T-helper 1 cell treated with Interleukin-12 subunit alpha and Interleukin-12 subunit beta and Interleukin-4 antibody, amounts not matched to agents 30 ng/mL and 1 ng/mL, for 36 hours (primary cell): ENCODE measurements around the gene LIMS1. TPM values are rescaled to one million over a fixed set of nuclear protein-coding genes. Genes with fewer than 3 reads are reported as not detected.
"Not testable (repeated sequence)": the region's sequence is repeated elsewhere in the genome, so short reads cannot be mapped to it uniquely, and the experiment has no call there.

Experiments
- intact Hi-C: fragments of 100-400 bp; cut with micrococcal nuclease; formaldehyde crosslinking; loops from one replicate; pipeline ENCODE4 v1.15.1; 2024
- total RNA-seq: library from RNA; stranded (reverse); gene quantifications from 2 replicates; pipeline ENCODE4 v1.2.3, GENCODE V29; 2022

The LIMS1 gene
- total RNA-seq, 1 donor from 2014 or later, result 82.2 TPM

GRCh38 chr2:108629417-108629816, 95.1 kb downstream of the LIMS1 start:
- intact Hi-C loops, result loop anchor here (1.0 to 10.0 kb wide), 3 partner anchors 8 to 515 kb away; no protein-coding TSS in a partner anchor

GRCh38 chr2:108630567-108631405, 96.5 kb downstream of the LIMS1 start:
- intact Hi-C loops, result no loop called here

GRCh38 chr2:108632332-108633160, 98.3 kb downstream of the LIMS1 start:
- intact Hi-C loops, result no loop called here

GRCh38 chr2:108633409-108633808, 99.1 kb downstream of the LIMS1 start:
- intact Hi-C loops, result no loop called here

- intact Hi-C loops, result no loop called here
These were observed 99.7 kb downstream of the LIMS1 start for GRCh38 chr2:108634011-108634410.

- intact Hi-C loops, result loop anchor here (5.0 kb wide), 1 partner anchor 102 kb away; the partner anchor contains the start of gene LIMS1
These were observed 100.4 kb downstream of the LIMS1 start for GRCh38 chr2:108634576-108635160.

- intact Hi-C loops, result loop anchor here (1.0 to 5.0 kb wide), 6 partner anchors 14 to 238 kb away; partner anchors contain the start of gene LIMS1
These were observed 101.5 kb downstream of the LIMS1 start for GRCh38 chr2:108635630-108636354.

- intact Hi-C loops, result loop anchor here (5.0 kb wide), 1 partner anchor 105 kb away; the partner anchor contains the start of gene LIMS1
These were observed 103.0 kb downstream of the LIMS1 start for GRCh38 chr2:108637304-108637669.

- intact Hi-C loops, result no loop called here
These were observed 106.5 kb downstream of the LIMS1 start for GRCh38 chr2:108640731-108641130.

- intact Hi-C loops, result no loop called here
These were observed 107.5 kb downstream of the LIMS1 start for GRCh38 chr2:108641756-108642155.

GRCh38 chr2:108643261-108643849, 109.1 kb downstream of the LIMS1 start:
- intact Hi-C loops, result no loop called here

GRCh38 chr2:108643862-108644261, 109.6 kb downstream of the LIMS1 start:
- intact Hi-C loops, result not testable (repeated sequence)

- intact Hi-C loops, result not testable (repeated sequence)
These were observed 110.2 kb downstream of the LIMS1 start for GRCh38 chr2:108644446-108644845.

GRCh38 chr2:108648796-108649195, 114.5 kb downstream of the LIMS1 start:
- intact Hi-C loops, result not testable (repeated sequence)

GRCh38 chr2:108650465-108650864, 116.2 kb downstream of the LIMS1 start:
- intact Hi-C loops, result loop anchor here (5.0 kb wide), 1 partner anchor 33 kb away; no protein-coding TSS in a partner anchor

GRCh38 chr2:108651468-108651867, 117.2 kb downstream of the LIMS1 start:
- intact Hi-C loops, result loop anchor here (5.0 kb wide), 1 partner anchor 34 kb away; no protein-coding TSS in a partner anchor

GRCh38 chr2:108652187-108652931, 118.1 kb downstream of the LIMS1 start:
- intact Hi-C loops, result loop anchor here (2.0 to 5.0 kb wide), 2 partner anchors 35 to 204 kb away; partner anchors contain the start of gene GCC2

GRCh38 chr2:108653425-108653824, 119.2 kb downstream of the LIMS1 start:
- intact Hi-C loops, result loop anchor here (2.0 to 5.0 kb wide), 2 partner anchors 36 to 205 kb away; partner anchors contain the start of gene GCC2

GRCh38 chr2:108653849-108654248, 119.6 kb downstream of the LIMS1 start:
- intact Hi-C loops, result loop anchor here (2.0 to 5.0 kb wide), 2 partner anchors 37 to 205 kb away; partner anchors contain the start of gene GCC2
